ACC112 (cell line): ENCODE results near the gene DRC7.

Experiments
- H2AFZ ChIP-seq: fragments of 200-600 bp; sonication (generic); one replicate; pipeline ENCODE4 v1.6.0; 2017; ENCODE audit warnings: antibody characterized with exemption, low read length; ENCODE audit not compliant: unreplicated experiment
- H3K27ac ChIP-seq: fragments of 200-600 bp; sonication (generic); 2 replicates; pipeline ENCODE4 v1.5.1; 2014; ENCODE audit warnings: low read depth, mild to moderate bottlenecking, antibody characterized with exemption, low read length, moderate library complexity
- H3K27me3 ChIP-seq: fragments of 200-600 bp; sonication (generic); 2 replicates; pipeline ENCODE4 v1.6.1; 2014; ENCODE audit warnings: mild to moderate bottlenecking, antibody characterized with exemption, low read length, moderate library complexity, mixed read lengths; ENCODE audit not compliant: insufficient read depth
- H3K36me3 ChIP-seq: fragments of 200-600 bp; sonication (generic); 2 replicates; pipeline ENCODE4 v1.6.1; 2016; ENCODE audit warnings: mild to moderate bottlenecking, antibody characterized with exemption, low read length, moderate library complexity, mixed read lengths; ENCODE audit not compliant: insufficient read depth
- H3K4me1 ChIP-seq: fragments of 200-600 bp; sonication (generic); one replicate; pipeline ENCODE4 v1.6.1; 2016; ENCODE audit warnings: low read length, mixed read lengths; ENCODE audit not compliant: insufficient read depth, unreplicated experiment, control insufficient read depth
- H3K4me3 ChIP-seq: fragments of 200-600 bp; sonication (generic); 2 replicates; pipeline ENCODE4 v1.5.1; 2014; ENCODE audit warnings: mild to moderate bottlenecking, low read depth, low read length
- H3K79me2 ChIP-seq: fragments of 200-600 bp; sonication (generic); one replicate; pipeline ENCODE4 v1.6.0; 2016; ENCODE audit warnings: low read length; ENCODE audit not compliant: control insufficient read depth, unreplicated experiment, insufficient read depth

The DRC7 gene

DNA sequence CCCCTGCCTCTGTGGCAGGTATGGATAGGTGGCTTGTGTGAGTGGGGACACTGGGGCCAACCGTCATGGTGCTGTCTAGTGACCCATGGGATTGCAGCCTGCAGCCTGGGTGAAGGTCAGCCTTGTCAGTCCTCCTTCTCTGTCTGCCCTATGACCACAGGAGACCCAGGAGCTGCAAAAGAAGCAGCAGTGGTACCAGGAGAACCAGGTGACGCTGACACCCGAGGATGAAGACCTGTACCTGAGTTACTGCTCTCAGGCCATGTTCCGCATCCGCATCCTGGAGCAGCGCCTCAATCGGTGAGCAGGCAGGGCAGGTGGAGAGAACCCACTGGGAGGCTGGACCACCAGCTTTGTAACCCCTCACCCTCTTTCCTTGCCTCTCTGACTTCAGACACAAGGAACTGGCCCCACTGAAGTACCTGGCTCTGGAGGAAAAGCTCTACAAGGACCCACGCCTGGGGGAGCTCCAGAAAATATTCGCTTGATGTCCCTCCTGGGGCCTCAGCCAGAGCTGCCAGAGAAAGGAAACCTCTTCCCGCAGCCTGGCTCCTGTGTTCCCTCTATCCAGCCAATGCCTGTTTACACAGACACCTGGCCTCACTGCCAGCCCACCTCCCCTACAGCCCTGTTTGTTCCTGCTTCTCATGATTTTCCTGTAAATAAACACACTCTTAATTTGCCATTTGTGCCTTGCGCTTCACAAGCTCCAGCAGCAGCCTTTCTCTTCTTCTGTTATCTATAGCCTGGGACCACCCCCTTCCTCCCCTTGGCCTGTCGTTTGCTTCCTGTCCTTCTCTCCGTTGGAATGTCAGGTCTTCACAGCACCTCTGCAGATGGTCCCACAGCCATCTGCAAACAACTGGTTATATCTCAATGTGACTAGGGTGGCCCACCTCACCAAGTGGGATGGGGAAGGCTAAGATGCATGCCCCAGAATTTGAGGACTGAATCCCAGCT is 36.4 kb downstream of the DRC7 start:
- Histone ChIP-seq H3K79me2 (no peaks in the 10 kb centered on the region), H3K27ac (no peak overlapping the region), H3K36me3 (peaks cover 8% of the 10 kb centered on the region), H3K4me3 (no peak overlapping the region), H3K4me1 (peaks cover 4% of the 10 kb centered on the region), H2AFZ (no peak overlapping the region), H3K27me3 (no peaks in the 10 kb centered on the region)

DNA sequence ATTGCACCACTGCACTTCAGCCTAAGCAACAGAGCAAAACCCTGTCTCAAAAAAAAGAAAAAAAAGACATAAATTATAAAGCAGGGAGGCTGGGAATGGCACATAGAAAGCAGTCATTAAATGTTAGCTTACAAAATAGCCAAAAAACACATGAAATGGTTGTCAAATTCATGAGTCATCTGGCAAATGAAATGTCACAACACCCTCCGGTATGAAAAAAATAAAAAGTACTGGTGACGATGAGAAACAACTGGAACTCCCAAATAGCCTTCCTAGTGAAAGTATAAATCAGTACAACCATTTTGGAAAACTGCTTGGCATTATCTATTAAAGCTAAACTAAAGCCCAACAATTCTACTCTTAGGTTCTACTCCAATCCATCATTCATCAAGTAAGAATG is 37.4 kb downstream of the DRC7 start:
- H2AFZ ChIP-seq = no peak overlapping the region
- H3K4me3 ChIP-seq = no peak overlapping the region
- H3K4me1 ChIP-seq = peaks cover 9% of the 10 kb centered on the region
- H3K27ac ChIP-seq = peak overlapping the region; percentile 72
- peaks cover 8% of the 10 kb centered on the region for H3K36me3 ChIP-seq
- no peaks in the 10 kb centered on the region for H3K79me2 ChIP-seq
- no peaks in the 10 kb centered on the region for H3K27me3 ChIP-seq

DNA sequence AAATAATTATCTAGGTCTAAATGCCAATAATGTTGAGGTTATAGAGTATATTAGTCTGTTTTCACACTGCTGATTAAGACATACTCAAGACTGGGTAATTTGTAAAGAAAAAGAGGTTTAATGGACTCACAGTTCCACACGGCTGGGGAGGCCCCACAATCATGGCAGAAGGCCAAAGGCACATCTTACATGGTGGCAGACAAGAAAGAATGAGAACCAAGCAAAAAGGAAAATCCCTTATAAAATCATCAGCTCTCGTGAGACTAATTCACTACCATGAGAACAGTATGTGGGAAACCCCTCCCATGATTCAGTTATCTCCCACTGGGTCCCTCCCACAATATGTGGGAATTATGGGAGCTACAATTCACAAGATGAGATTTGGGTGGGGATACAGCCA is 38.1 kb downstream of the DRC7 start:
- Histone ChIP-seq H2AFZ (no peak overlapping the region), H3K36me3 (peaks cover 8% of the 10 kb centered on the region), H3K4me3 (no peak overlapping the region), H3K27me3 (no peaks in the 10 kb centered on the region), H3K4me1 (peaks cover 14% of the 10 kb centered on the region), H3K79me2 (no peaks in the 10 kb centered on the region), H3K27ac (peak overlapping the region; percentile 72)

DNA sequence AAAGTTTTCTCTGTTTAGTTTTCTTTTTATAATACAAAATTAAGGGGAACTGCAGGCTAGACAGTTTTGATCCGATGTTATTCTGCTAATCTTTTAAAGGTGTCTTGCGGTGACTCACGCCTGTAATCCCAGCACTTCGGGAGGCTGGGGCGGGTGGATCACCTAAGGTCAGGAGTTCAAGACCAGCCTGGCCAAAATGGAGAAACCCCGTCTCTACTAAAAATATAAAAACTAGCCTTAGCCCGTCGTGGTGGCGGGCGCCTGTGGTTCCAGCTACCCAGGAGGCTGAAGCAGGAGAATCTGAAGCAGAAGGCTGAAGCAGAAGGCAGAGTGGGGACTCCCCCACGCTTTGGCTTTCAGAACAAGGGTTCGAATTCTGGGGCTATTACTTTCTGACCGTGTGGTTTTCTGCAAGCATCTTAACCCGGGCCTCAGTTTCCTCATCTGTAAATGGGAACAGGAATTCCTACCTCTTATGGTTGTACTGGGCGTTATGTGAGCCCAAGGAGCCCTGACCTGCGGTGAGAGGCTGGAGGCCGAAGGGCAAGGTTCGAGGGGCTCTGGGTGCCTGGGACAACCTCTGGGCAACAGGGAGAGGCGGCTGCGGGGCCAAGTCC is 39.8 kb downstream of the DRC7 start:
- H3K4me3 ChIP-seq = peak overlapping the region; percentile 87

DNA sequence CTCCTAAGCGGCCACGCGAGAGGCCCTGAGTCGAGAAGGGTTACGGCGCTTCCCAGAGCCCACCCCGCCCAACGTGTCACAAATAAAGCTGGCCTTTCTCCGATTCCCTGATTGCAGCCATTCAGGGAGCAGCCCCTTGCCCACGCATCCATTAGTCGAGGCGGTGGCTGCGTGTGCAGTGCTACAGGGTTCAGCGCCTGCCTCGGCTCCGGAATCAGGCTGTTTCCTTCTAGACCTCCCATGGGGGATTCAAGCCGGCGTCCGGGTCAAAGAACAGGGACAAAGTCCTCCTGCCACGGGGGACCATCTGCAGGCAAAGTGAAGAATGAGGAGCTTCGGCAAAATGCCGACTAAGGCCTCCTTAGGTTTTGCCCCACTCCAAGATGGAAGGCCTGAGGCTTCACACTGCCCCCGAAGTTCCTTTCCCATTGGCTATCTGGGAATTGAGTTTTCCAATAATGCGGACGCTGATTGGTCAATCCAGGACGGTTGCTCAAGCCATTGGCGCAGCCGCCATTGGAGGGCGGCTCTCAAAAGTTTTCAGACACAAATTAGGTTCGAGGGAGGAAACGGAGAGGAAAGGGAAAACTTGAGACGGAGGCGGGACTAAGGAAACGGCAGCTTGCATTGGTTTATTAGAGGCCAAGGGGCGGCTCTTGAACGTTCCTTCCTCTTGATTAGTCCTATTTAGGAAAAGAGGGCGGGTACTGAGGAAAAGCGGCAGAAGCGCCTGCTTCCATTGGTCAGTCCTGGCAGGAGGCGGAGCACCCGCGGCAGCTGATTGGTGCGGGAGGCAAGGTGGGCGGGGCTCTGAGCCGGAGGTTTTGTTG is 40.5 kb downstream of the DRC7 start:
- Histone ChIP-seq H3K4me3 (peak overlapping the region; percentile 87), H3K4me1 (peaks cover 14% of the 10 kb centered on the region), H3K27ac (peak overlapping the region; percentile 57), H3K27me3 (no peaks in the 10 kb centered on the region), H3K79me2 (no peaks in the 10 kb centered on the region), H2AFZ (peak overlapping the region; percentile 73), H3K36me3 (peaks cover 8% of the 10 kb centered on the region)

More for the DNA sequence above, 39.8 kb downstream of the DRC7 start:
- Histone ChIP-seq H3K27me3 (no peaks in the 10 kb centered on the region), H3K79me2 (no peaks in the 10 kb centered on the region), H3K4me1 (peaks cover 14% of the 10 kb centered on the region), H3K27ac (peak overlapping the region; percentile 57), H3K36me3 (peaks cover 8% of the 10 kb centered on the region), H2AFZ (peak overlapping the region; percentile 73)

DNA sequence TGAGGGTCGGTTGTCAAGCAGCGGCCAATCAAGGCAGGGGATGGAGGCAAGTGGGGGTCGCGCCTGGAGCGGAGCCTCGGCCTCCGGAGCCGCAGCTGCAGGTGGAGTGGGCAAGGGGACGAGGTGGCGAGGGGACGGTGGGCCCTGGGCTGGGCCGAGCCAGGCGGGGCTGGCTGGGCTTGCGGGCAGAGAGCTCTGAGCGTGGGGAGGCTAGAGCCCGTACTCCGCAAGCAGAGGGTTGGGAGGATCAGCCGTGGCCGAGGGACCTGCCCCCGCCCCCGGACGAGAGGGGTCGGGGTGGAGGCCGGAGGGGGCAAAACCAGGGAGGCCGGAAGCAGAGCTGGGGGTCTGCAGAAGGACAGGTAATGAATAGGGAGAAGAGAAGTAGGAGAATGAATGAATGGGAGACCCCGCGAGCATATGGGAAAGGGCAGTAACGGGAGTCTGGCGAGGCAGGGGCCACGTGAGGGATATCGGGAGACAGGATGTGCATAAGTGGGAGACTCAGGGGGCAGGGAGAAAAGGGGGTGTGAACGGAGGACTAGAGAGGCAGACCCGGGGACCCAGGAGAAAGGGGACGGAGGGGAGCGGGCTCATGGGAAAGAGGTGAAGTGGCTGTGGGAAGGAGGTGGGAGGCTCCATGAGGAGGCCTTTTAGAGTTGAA is 41.3 kb downstream of the DRC7 start, which contains the start of gene KATNB1:
Gene KATNB1, plus strand, starts transcription at position 16 of the 664 bp plus-strand sequence. CDS start 1,474 bp downstream, outside the sequence.
- Histone ChIP-seq H3K4me3 (peak within 1 kb of the TSS; percentile 87), H3K27ac (peak within 1 kb of the TSS; percentile 68), H3K79me2 (no peaks in the 10 kb centered on the region), H3K4me1 (peaks cover 14% of the 10 kb centered on the region), H3K36me3 (peaks cover 8% of the 10 kb centered on the region), H2AFZ (peak within 1 kb of the TSS; percentile 92), H3K27me3 (no peaks in the 10 kb centered on the region)

DNA sequence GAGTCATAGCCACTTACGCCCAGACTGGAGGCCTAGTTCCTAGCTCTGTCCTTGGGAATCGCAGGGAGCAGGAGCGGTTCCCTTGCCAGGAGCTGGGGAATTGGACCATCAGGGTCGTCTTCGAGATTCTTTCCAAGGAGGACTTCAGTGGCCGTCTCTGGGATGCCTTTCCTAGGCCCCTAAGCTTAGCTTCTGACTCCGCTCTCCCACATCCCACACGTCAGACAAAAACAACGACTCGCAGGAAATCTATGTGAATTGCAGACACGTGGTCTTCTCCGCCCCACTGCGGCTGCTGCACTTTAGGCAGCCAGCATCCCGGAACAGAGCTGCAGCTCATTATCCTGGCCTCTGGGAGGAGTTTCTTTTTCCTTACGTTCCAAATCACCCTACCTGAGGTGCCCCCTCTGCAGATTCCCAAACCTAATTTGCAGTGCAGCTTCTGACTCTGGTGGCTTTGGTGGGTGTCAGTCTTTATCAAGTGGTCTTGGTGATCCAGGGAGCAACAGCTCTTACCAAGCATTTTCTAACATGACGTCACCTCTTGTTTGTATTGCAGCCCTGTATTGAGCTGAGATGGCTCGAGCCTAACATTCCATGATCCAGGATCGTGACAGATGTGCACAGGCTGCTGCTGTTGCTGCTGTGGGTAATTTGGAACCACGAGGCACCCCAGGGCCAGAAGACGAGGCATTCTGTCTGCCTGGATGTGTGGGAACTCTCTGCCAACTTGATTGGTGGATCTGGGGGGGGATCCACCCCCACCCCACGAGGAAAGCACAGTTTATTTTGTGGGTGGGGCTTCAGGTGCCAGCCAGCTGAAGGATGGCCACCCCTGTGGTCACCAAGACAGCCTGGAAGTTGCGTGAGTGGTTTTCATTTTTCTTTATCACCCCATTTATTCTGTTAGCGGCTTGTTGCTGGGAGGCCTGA is 42.1 kb downstream of the DRC7 start:
- Histone ChIP-seq H3K4me1 (peaks cover 14% of the 10 kb centered on the region), H3K27ac (peak overlapping the region; percentile 68), H3K27me3 (no peaks in the 10 kb centered on the region), H3K36me3 (peaks cover 8% of the 10 kb centered on the region), H3K79me2 (no peaks in the 10 kb centered on the region), H2AFZ (peak overlapping the region; percentile 92), H3K4me3 (peak overlapping the region; percentile 87)

DNA sequence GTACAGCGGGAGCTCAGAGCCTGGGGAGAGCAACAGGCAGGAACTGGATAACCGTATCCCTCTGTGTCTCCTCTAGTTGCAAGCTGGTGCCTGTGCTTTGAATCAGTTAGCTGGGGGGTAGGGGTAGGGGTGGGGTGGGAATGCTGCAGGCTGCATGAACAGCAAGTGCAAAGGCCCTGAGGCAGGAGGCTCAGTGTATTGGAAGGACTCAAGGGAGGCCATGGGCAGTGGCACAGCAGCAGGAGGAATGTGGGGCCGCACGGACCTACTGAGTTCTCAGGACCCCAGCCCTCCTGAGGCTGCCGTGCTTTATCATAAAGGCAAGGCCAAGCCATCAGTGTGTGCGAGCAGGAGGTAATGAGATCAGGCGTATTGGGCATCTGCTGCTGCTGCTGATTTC is 44.2 kb downstream of the DRC7 start:
- Histone ChIP-seq H3K4me1 (peaks cover 10% of the 10 kb centered on the region), H3K27me3 (no peaks in the 10 kb centered on the region), H3K4me3 (no peak overlapping the region), H2AFZ (no peak overlapping the region), H3K36me3 (no peaks in the 10 kb centered on the region), H3K79me2 (no peaks in the 10 kb centered on the region), H3K27ac (no peak overlapping the region)

DNA sequence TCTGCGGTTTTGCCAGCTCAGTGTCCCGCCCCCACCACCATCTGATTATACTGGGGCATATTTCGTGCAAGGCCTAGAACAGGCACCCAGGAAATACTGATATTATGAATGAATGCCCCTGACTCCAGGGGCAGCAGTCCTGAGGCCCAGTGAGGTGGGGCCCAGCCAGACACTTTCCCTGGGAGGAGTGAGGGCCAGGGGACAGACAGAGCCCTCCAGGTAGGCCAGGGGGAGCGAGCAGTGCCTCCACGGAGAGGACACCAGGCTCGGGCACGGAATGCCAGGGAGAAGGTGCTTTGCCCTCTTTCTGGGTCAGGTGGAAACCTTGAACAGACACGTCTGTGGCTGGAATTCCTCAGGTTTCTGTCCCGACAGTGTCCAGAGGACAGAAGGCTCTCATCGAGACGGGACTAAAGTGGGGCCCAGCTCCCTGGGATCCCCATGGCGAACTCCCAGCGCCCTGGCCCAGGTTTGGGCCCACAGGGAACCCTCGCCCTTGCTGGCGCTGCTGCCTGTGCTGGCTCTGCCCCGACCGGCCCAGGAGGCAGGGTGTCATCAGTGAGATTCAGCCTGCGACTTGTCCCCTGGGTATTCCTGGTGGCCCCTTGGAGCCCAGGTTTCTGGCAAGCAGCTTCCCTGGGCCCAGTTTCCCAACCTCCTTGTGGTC is 45.3 kb downstream of the DRC7 start:
- peaks cover 10% of the 10 kb centered on the region for H3K4me1 ChIP-seq
- H3K4me3 ChIP-seq = no peak overlapping the region
- no peaks in the 10 kb centered on the region for H3K36me3 ChIP-seq
- no peak overlapping the region for H2AFZ ChIP-seq
- H3K79me2 ChIP-seq = no peaks in the 10 kb centered on the region
- no peak overlapping the region for H3K27ac ChIP-seq
- no peaks in the 10 kb centered on the region for H3K27me3 ChIP-seq
